Urinary bladder (tissue), 4 donors: ENCODE measurements around the gene TFAP2A. TPM values are rescaled to one million over a fixed set of nuclear protein-coding genes. Genes with fewer than 3 reads are reported as not detected.

Source experiments
- DNase-seq: peaks from one replicate; pipeline ENCODE4 v3.0.0-alpha.2; 2015; ENCODE audit errors: extremely low spot score
- H3K27ac ChIP-seq: one replicate; pipeline ENCODE4 v1.5.1; 2013; ENCODE audit warnings: low read depth, mild to moderate bottlenecking, moderate library complexity
- H3K36me3 ChIP-seq: one replicate; pipeline ENCODE4 v1.6.1; 2013; ENCODE audit warnings: mild to moderate bottlenecking, moderate library complexity; ENCODE audit not compliant: insufficient read depth
- H3K4me1 ChIP-seq: one replicate; pipeline ENCODE4 v1.6.1; 2013; ENCODE audit warnings: mild to moderate bottlenecking, moderate library complexity; ENCODE audit not compliant: insufficient read depth
- H3K4me3 ChIP-seq: one replicate; pipeline ENCODE4 v1.5.1; 2013; ENCODE audit warnings: low read depth, low read length
- WGBS: extraction: QIAGEN DNeasy Blood & Tissue Kit; methylation state at CpG from one replicate; pipeline ENCODE4 v1.1.7; 2013; 5-methylcytosine and 5-hydroxymethylcytosine counted together
- polyA plus RNA-seq: library from polyadenylated mRNA; stranded (reverse); fragments of 200-250 nt; gene quantifications from one replicate; pipeline ENCODE4 v1.2.3, GENCODE V29; 2013
- total RNA-seq: library from RNA; depleted of rRNA; stranded (reverse); fragments of >200 nt; gene quantifications from one replicate; pipeline ENCODE4 v1.2.3, GENCODE V29; 2014
- donor health status: healthy with polysubstance abuse.
- donor health status: healthy.

The TFAP2A gene
- total and polyA plus RNA-seq, 2 donors: 1.1 to 1.6 TPM

- WGBS: 6% methylated on average over 47 of the region's 47 CpGs
- no peak for DNase-seq
- no peaks in the 10 kb centered on the region for H3K36me3 ChIP-seq
- peaks cover 4% of the 10 kb centered on the region for H3K4me1 ChIP-seq
- H3K4me3 ChIP-seq: no peak overlapping the region
- H3K27ac ChIP-seq: no peak overlapping the region
Measured at GRCh38 chr6:10421158-10421920, 6.5 kb upstream of the TFAP2A start.

DNA sequence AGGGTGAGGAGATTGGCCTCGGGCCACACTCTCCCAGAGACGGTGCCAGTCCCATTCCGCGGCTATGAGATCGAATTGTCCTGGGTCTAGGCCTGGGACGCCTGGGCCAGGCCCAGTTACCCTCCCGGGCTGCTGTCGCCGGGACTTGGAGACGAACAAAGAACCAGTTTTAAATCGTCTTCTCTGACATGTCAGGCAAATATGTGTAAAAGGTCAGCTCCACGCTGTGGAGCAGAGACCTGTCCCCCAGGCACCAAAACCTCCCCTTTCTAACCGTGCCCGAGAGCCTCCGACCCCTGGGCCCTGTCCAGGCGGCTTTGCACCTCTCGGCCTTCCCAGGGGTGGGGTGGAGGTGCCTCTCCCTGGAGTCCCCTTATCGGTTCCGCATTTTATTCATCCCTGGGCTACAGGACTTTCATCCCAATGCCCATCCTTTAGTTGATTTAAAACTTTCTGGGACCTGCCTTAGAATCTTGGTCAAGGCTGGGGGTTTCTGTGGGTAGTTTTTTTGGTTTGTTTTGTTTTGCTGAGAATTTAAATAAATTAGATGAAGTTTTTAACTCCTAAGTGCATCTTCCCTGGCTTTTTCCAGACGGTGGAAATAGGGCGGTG, 5.8 kb upstream of the TFAP2A start:
- Histone ChIP-seq H3K4me1 (peaks cover 3% of the 10 kb centered on the region), H3K4me3 (no peak overlapping the region), H3K27ac (no peak overlapping the region), H3K36me3 (no peaks in the 10 kb centered on the region)
- 10% methylated on average over 21 of the region's 21 CpGs for WGBS
- no peak for DNase-seq

DNA sequence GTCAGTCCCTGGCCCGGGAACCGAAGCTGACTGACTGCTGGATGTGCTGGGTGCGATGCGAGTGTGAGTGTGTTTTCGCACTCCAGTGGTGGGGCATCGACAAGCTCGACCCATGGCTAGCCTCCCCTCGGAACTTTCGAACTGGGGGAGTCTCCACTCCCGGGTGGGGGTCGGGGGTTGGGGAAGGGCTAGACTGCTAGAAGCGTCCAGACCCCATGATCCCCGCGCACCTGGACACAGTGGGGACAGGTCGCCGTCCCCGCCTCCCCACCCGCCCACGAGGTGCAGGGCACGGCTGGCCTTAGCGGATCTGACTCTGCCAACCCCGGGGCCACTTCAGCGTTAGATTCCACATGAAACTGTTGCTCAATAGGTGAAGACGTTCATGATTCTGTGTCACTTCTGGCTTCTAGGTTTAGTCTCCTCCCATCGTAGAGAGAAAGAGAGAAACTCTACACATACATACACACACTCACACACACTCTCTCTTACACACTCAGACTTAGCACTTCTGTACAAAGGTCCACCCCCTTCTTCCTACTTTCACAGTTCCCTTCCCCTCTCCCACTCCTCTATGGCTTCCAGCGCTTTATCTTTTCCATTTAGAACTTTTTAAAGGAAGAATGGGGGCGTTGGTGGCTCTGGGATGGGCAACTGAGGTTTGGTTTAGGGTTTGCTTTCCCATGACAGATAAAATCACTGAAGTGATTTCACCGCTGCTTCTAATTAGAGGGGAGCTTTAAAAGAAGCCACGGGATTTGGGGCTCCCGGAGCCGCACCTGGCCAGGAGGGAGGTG, 5.1 kb upstream of the TFAP2A start:
- H3K4me1 ChIP-seq: peaks cover 2% of the 10 kb centered on the region
- 5% methylated on average over 31 of the region's 31 CpGs for WGBS
- H3K36me3 ChIP-seq: no peaks in the 10 kb centered on the region
- no peak overlapping the region for H3K4me3 ChIP-seq
- H3K27ac ChIP-seq: no peak overlapping the region
- no peak for DNase-seq

DNA sequence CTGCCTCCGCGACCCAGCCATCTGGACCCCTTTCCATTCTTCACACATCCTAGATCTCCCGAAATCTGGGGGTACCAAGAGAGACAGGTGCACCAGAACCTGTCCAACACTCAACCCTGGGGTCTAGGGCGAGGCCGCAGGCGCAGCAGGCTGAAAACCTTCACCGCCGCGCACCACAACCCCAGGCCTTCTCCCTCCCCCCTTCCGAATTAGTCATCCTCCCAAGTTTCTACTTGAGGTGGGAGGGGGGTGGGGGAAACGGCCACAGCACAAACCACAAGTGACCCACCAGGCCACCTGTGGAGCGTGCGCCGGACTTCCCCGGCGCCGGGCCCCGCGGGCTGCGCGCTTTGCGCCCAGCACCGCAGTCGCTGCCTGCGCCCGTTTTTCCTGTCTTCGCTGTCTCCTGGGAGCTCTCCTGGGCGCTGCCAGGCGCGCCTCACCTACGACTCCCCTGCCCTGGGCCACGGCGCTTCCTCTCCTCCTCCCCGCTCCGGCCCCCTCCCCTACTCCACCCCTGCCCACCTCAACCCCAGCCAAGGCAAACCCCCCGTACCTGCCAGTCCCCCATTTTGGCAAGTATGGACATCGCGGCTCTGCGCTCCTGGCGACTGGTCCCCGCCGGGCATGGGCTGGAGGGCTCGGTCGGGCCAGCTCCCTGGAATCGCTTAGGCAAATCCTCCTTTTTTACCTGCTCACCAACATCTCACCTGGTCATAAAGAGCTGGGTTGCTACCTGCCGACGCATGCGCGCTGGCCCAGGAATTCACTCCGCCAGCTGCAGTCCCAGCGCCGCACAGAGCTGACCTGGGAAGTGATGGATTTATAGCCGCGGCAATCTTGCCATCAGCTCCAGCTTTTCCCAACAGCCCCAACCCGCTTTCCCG, 4.2 kb upstream of the TFAP2A start:
- DNase-seq: no peak
- H3K4me1 ChIP-seq: peaks cover 2% of the 10 kb centered on the region

GRCh38 chr6:10418361-10418861, 3.5 kb upstream of the TFAP2A start:
- Histone ChIP-seq H3K27ac (no peak overlapping the region), H3K4me1 (peaks cover 2% of the 10 kb centered on the region), H3K36me3 (no peaks in the 10 kb centered on the region), H3K4me3 (no peak overlapping the region)
- 59% methylated on average over 18 of the region's 18 CpGs for WGBS
- no peak for DNase-seq

More for the DNA sequence above, 4.2 kb upstream of the TFAP2A start:
- no peaks in the 10 kb centered on the region for H3K36me3 ChIP-seq
- H3K27ac ChIP-seq: no peak overlapping the region
- no peak overlapping the region for H3K4me3 ChIP-seq
- 6% methylated on average over 56 of the region's 56 CpGs for WGBS

DNA sequence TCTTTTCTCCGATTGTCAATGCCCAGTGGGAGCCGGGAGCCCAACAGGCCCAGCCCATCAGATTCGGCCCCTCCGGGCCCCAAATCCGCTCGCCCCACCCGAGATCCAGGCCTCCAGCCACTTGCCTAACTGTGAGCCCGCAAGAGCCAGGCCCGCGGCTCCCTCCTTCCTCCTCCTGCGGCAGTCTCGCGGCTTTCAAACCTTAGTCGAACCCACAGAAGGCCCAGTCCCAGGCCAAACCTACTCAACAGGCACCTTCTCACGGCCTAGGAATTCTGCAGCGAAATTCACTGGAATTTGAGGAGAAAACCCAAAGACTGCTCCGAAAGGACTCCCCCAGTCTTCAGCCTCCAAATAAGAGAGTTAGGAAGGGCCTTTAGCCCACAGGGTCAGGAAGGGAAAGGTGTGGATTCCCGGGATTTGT, 2.8 kb upstream of the TFAP2A start:
- 56% methylated on average over 18 of the region's 18 CpGs for WGBS
- no peaks in the 10 kb centered on the region for H3K36me3 ChIP-seq
- H3K4me3 ChIP-seq: no peak overlapping the region
- H3K4me1 ChIP-seq: peaks cover 6% of the 10 kb centered on the region
- DNase-seq: no peak
- H3K27ac ChIP-seq: no peak overlapping the region

- H3K4me1 ChIP-seq: peaks cover 6% of the 10 kb centered on the region
- 28% methylated on average over 48 of the region's 48 CpGs for WGBS
- no peak for DNase-seq
- H3K36me3 ChIP-seq: no peaks in the 10 kb centered on the region
- H3K4me3 ChIP-seq: no peak overlapping the region
- no peak overlapping the region for H3K27ac ChIP-seq
Measured at GRCh38 chr6:10416863-10417641, 2.2 kb upstream of the TFAP2A start.

- no peak overlapping the region for H3K27ac ChIP-seq
- no peak for DNase-seq
- WGBS: 50% methylated on average over 5 of the region's 5 CpGs
- H3K36me3 ChIP-seq: no peaks in the 10 kb centered on the region
- H3K4me1 ChIP-seq: peaks cover 6% of the 10 kb centered on the region
- no peak overlapping the region for H3K4me3 ChIP-seq
Measured at GRCh38 chr6:10416516-10416862, 1.6 kb upstream of the TFAP2A start.

DNA sequence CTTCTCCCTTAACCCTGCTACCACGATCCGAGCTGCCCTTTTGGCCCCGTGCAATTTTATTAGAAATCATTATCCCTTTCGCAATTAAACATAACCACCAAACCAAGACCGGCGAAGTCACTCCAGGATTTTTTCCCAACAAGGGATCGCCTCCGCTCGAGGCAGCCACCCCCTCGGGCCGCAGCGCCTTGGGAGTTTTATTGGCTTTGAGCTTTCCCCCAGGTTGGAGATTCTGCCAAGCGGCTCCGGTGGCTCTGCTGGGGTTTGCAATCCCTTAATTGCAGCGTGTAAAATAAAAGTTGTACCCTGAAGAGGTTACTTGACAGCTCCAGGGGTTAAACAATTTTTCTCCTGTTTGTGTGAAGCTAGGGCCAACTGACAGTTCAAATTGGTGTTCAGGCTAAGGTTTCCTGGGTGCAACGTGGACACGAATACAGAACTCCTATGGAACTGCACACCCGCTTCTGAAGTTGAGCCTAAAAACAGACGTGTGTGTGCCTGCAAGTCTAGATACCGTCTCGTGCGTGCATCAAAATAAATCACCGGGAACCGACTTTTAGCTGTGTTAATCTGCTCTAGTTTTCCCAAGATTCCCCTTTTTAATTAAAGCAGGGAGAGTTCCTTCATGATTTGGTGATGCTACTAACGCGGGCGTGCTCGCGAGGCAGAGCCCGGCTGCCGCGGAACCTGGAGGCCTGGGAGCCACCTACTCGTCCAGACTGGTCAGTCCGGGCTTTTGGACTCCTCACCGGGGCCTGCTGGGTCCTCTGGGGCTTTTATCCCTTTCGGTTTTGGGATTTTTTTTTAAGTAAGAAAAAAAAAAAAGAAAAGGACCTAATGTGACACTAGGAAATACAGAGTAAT, 975 bp upstream of the TFAP2A start:
- Histone ChIP-seq H3K4me1 (peaks cover 6% of the 10 kb centered on the region), H3K36me3 (no peaks in the 10 kb centered on the region), H3K4me3 (no peak overlapping the region), H3K27ac (no peak overlapping the region)
- 24% methylated on average over 36 of the region's 36 CpGs for WGBS
- DNase-seq: no peak

DNA sequence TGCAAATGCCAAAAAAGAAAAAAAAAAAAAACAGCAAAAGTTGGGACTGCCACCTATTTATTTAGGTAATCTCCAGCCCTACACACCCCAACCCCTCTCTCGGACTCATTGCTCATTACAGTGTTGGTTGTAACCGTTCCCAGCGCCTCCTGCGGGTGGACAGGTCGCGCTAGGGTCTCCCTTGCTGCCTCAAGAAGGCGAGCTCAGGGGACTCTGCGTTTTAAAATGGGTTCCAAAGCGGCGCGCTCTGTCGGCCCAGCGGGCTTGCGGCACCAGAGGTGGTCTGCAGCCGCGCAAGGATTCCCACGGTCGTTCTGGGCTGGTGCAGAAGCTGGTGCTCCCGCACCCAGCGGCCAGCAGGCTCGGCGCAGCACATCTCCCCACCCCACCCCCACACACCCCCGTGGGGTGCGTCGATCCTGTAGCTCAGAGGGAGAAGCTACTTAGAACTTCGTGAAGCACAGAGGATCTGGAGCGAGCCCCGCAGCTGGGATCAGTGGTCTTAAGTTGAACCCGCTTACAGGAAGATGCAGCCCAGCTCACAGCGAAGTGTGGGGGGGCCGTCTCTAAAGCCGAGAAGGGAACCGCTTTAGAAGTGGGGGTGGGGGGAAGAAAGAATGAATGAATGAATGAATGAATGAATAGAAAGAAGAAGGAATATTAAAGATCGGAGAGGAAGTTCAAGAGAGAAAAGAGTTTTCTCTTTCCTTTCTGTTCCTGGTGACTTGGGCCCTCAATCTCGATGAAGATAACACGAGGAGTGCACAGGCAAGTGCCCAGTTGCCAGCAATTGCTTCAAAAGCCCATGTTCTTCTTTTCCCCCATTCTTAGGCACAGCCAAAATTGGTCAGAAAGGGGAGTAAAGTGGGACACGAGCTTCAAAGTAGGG, 780 bp downstream of the TFAP2A start:
- DNase-seq: no peak
- WGBS: 2% methylated on average over 37 of the region's 37 CpGs
- Histone ChIP-seq H3K36me3 (no peaks in the 10 kb centered on the region), H3K4me3 (no peak overlapping the region), H3K4me1 (peaks cover 6% of the 10 kb centered on the region), H3K27ac (no peak overlapping the region)

DNA sequence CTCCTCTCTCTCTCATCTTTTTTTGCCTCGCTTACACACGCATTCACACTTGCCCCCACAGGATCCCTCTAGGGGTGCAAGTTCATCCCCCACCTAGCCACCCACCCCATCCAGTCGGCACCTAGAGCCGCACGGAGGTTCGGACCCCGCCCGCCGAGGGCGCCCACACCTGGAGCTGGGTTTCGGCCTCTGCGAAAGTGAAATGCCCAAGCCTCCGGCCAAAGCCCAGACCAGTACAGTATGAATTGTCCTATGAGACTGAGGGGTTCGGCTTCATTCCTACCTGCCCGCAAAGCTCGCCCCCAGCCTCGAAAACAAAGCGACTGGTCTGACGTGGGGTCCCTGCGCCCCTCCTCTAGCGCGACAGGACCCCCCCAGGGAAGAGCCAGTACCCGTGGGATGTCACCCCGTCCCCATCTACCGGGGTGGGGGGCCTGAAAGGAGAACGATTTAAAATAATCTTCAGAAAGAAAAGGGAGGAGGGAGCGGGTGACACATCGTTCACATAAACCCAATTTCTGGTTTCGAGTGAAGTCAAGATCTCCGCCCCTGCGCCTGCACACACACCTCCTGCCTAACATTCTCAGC, 1.5 kb downstream of the TFAP2A start:
- H3K36me3 ChIP-seq: no peaks in the 10 kb centered on the region
- H3K4me3 ChIP-seq: peak overlapping the region; percentile 77
- peak overlapping the region; percentile 35 for H3K27ac ChIP-seq
- peaks cover 6% of the 10 kb centered on the region for H3K4me1 ChIP-seq
- WGBS: 3% methylated on average over 31 of the region's 31 CpGs
- DNase-seq: no peak
